Endothelial cell of umbilical vein (primary cell): Measurements from ENCODE around the gene OR1F1. TPM values are rescaled to one million over a fixed set of nuclear protein-coding genes. Genes with fewer than 3 reads are reported as not detected.
"Not testable (repeated sequence)": the region's sequence is repeated elsewhere in the genome, so short reads cannot be mapped to it uniquely, and the experiment has no call there.

Source experiments
- BruUV-seq: library from RNA; stranded (reverse); fragments of 400-500 nt; replicated peaks from 2 replicates; lab custom pipeline; 2021; lab: Mats Ljungman, UMichigan
- CTCF ChIA-PET: fragments of 300-600, 350-600 bp; sonication (Branson Sonifier 250); formaldehyde crosslinking; loops from one replicate; lab custom pipeline; 2021; ENCODE audit warnings: antibody characterized with exemption, inconsistent platforms; lab: Charles Lee
- POLR2A ChIA-PET: fragments of 300-600, 350-600 bp; sonication (Branson Sonifier 250); formaldehyde crosslinking; loops from one replicate; lab custom pipeline; 2021; ENCODE audit warnings: antibody characterized with exemption, inconsistent platforms; lab: Charles Lee
- DNase-seq: peaks from one replicate; pipeline ENCODE4 v3.0.0-alpha.2; 2011; ENCODE audit warnings: low read depth, low spot score
- FAIRE-seq: peaks from 2 replicates; lab custom pipeline; 2011; peaks lifted over from hg19 to GRCh38; lab: Jason Lieb, UNC
- H2AFZ ChIP-seq: 2 replicates; pipeline ENCODE4 v1.6.0; 2012; ENCODE audit warnings: low read depth, low read length, control low read depth, inconsistent platforms
- H3K27ac ChIP-seq: 2 replicates; pipeline ENCODE4 v1.5.1; 2011; ENCODE audit warnings: low read depth, mild to moderate bottlenecking, control low read depth, low read length, moderate library complexity; ENCODE audit not compliant: insufficient read depth
- H3K27me3 ChIP-seq, 2 experiments: 2 replicates each; pipeline versions ENCODE4 v1.6.0 to v1.6.1; 2011; ENCODE audit warnings: low read length in 2 of 2, mixed read lengths in 1 of 2; ENCODE audit not compliant: control insufficient read depth in 2 of 2, insufficient read depth in 2 of 2
- H3K36me3 ChIP-seq, 2 experiments: 2 replicates in 1 of 2; 3 replicates in 1 of 2; pipeline ENCODE4 v1.5.1; 2011; ENCODE audit warnings: low read length in 2 of 2, mild to moderate bottlenecking in 1 of 2, moderate library complexity in 1 of 2; ENCODE audit not compliant: control insufficient read depth in 2 of 2, insufficient read depth in 2 of 2; ENCODE audit errors: extremely low read depth in 1 of 2
- H3K4me1 ChIP-seq: 3 replicates; pipeline ENCODE4 v1.5.1; 2011; ENCODE audit warnings: mild to moderate bottlenecking, low read length; ENCODE audit not compliant: control insufficient read depth, insufficient read depth; ENCODE audit errors: extremely low read depth
- H3K4me2 ChIP-seq: 2 replicates; pipeline ENCODE4 v1.6.1; 2011; ENCODE audit warnings: low read length, control low read depth, mixed read lengths; ENCODE audit not compliant: insufficient read depth
- H3K4me3 ChIP-seq, 3 experiments: fragments of 200-600 bp in 1 of 3; sonication (generic), shearing (Covaris generic) in 1 of 3; replicated peaks in 1 of 3; 2 replicates each; pipeline ENCODE4 v1.5.1; 2011 to 2016; ENCODE audit warnings: control low read depth in 3 of 3, low read length in 3 of 3, mild to moderate bottlenecking in 2 of 3, inconsistent platforms in 1 of 3, low read depth in 1 of 3, moderate library complexity in 1 of 3; ENCODE audit not compliant: insufficient read depth in 1 of 3
- H3K79me2 ChIP-seq: 2 replicates; pipeline ENCODE4 v1.6.0; 2012; ENCODE audit warnings: low read length, inconsistent platforms; ENCODE audit not compliant: control insufficient read depth, insufficient read depth
- H3K9ac ChIP-seq: replicated peaks from 2 replicates; pipeline ENCODE3; 2011; ENCODE audit warnings: low read length, control low read depth; ENCODE audit not compliant: insufficient read depth; ENCODE audit errors: extremely low read depth
- H3K9me1 ChIP-seq: replicated peaks from 3 replicates; pipeline ENCODE4 v1.6.0; 2011; ENCODE audit warnings: mild to moderate bottlenecking, low read length; ENCODE audit not compliant: control insufficient read depth, insufficient read depth; ENCODE audit errors: extremely low read depth
- H3K9me3 ChIP-seq: replicated peaks from 2 replicates; pipeline ENCODE4 v1.5.1; 2012; ENCODE audit warnings: low read length, inconsistent platforms; ENCODE audit not compliant: control insufficient read depth, insufficient read depth
- H4K20me1 ChIP-seq: replicated peaks from 2 replicates; pipeline ENCODE3; 2011; ENCODE audit warnings: mild to moderate bottlenecking, low read length; ENCODE audit not compliant: control insufficient read depth, insufficient read depth; ENCODE audit errors: extremely low read depth
- EZH2 ChIP-seq: IDR thresholded peaks from 2 replicates; pipeline ENCODE4 v1.6.1; 2012; ENCODE audit warnings: borderline replicate concordance, low read depth, mild to moderate bottlenecking, moderate library complexity, low read length, inconsistent platforms; ENCODE audit not compliant: severe bottlenecking
- FOS ChIP-seq: IDR thresholded peaks from 2 replicates; pipeline ENCODE4 v1.6.1; 2011; ENCODE audit warnings: mild to moderate bottlenecking, low read length, moderate library complexity, borderline replicate concordance; ENCODE audit not compliant: insufficient read depth
- GATA2 ChIP-seq: IDR thresholded peaks from 2 replicates; pipeline ENCODE4 v1.7.0; 2011; ENCODE audit warnings: low read depth, mild to moderate bottlenecking, moderate library complexity, mixed read lengths, low read length; ENCODE audit not compliant: insufficient read length, insufficient read depth
- JUN ChIP-seq: IDR thresholded peaks from 2 replicates; pipeline ENCODE4 v1.6.1; 2011; ENCODE audit warnings: borderline replicate concordance, low read depth; ENCODE audit not compliant: insufficient read length, insufficient read depth
- MAX ChIP-seq: IDR thresholded peaks from 2 replicates; pipeline ENCODE4 v1.6.1; 2011; ENCODE audit not compliant: insufficient read depth, insufficient read length
- MYC ChIP-seq: IDR thresholded peaks from one replicate; pipeline ENCODE4 v1.6.1; 2011; ENCODE audit warnings: mild to moderate bottlenecking, low read depth, low read length
- POLR2A ChIP-seq: IDR thresholded peaks from 2 replicates; pipeline ENCODE4 v1.6.1; 2012; ENCODE audit warnings: low read depth, mild to moderate bottlenecking, control low read depth, low read length
- POLR2AphosphoS5 ChIP-seq: IDR thresholded peaks from 2 replicates; pipeline ENCODE4 v1.6.1; 2012; ENCODE audit warnings: low read depth, mild to moderate bottlenecking, control low read depth, low read length, moderate library complexity; ENCODE audit not compliant: insufficient read depth
- dilution Hi-C: fragments of 300-500 bp; cut with MboI; formaldehyde crosslinking; loops from one replicate; pipeline ENCODE4 v1.15.0; 2019; ENCODE audit warnings: low sequenced_read_pairs; ENCODE audit not compliant: extremely low pct_ligation_motif_present
- intact Hi-C: fragments of 100-400 bp; cut with micrococcal nuclease; formaldehyde crosslinking; loops from one replicate; pipeline ENCODE4 v1.10.0; 2022
- polyA plus RNA-seq, 4 experiments: library from polyadenylated mRNA; depleted of rRNA in 3 of 4; stranded (reverse) in 3 of 4; unstranded in 1 of 4; fragments of >200 nt; gene quantifications; 2 replicates each; pipeline versions ENCODE4 v1.2.1 to v1.2.3, GENCODE V29; 2011 to 2012; ENCODE audit warnings: missing spikeins in 1 of 4
- total RNA-seq: library from RNA; stranded (reverse); gene quantifications from 2 replicates; pipeline ENCODE4 v1.2.3, GENCODE V29; 2021
- TF ChIP-seq, protein P1 (sequence below), 2 donors: IDR thresholded peaks; 1 replicate in 1 of 2; 2 replicates in 1 of 2; pipeline ENCODE4 v1.5.1; 2011; ENCODE audit warnings: low read length in 2 of 2, mild to moderate bottlenecking in 2 of 2, moderate library complexity in 2 of 2, control low read depth in 1 of 2, inconsistent platforms in 1 of 2, low read depth in 1 of 2; ENCODE audit not compliant: insufficient read depth in 1 of 2; ENCODE audit errors: extremely low read depth in 1 of 2

Gene OR1F1
- total and polyA plus RNA-seq, 2 donors (not counting 3 experiments of a cell fraction or from before 2014, with no cell fraction given): 0.17 TPM; not detected in 1

DNA sequence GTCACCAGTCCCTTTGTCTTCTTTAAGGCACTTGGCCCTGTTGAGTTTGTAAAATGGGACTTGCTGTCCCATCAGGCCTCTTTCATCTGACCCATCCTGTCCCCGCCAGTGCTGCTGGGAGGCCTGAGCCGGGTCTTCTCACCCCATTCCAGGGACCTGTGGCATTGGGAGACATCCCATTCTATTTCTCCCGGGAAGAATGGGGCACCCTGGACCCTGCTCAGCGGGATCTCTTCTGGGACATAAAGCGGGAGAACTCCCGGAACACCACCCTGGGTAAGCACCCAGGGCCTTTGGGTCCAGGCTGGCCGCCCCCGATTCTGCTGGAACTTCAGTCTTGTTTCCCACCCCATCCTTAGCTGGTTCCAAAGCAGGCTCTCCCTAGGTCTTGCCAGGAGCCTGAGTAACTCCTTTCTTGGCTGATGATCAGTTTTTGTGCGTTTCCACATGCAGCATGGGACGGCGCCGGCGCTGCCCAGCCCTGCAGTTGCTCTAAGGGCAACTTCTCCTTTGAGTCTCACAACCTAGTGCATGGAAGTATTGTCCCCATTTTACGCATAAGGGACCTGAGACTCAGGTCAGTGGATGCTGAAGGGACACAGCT is 49.1 kb upstream of the OR1F1 start:
- Histone ChIP-seq H3K9ac (no peak overlapping the region), H3K4me1 (peaks cover 7% of the 10 kb centered on the region), H3K9me1 (no peaks in the 10 kb centered on the region), H3K9me3 (no peaks in the 10 kb centered on the region), H3K79me2 (peaks cover 8% of the 10 kb centered on the region), H3K27me3 (no peaks in the 10 kb centered on the region), H3K4me2 (no peak overlapping the region), H3K36me3 (peaks cover 0 to 9% of the 10 kb centered on the region in 2 experiments), H3K4me3 (no peak overlapping the region), H2AFZ (no peak overlapping the region), H4K20me1 (no peaks in the 10 kb centered on the region), H3K27ac (no peak overlapping the region)
- TF ChIP-seq JUN: no peak
- TF ChIP-seq POLR2AphosphoS5: no peak
- TF ChIP-seq, protein P1, sequence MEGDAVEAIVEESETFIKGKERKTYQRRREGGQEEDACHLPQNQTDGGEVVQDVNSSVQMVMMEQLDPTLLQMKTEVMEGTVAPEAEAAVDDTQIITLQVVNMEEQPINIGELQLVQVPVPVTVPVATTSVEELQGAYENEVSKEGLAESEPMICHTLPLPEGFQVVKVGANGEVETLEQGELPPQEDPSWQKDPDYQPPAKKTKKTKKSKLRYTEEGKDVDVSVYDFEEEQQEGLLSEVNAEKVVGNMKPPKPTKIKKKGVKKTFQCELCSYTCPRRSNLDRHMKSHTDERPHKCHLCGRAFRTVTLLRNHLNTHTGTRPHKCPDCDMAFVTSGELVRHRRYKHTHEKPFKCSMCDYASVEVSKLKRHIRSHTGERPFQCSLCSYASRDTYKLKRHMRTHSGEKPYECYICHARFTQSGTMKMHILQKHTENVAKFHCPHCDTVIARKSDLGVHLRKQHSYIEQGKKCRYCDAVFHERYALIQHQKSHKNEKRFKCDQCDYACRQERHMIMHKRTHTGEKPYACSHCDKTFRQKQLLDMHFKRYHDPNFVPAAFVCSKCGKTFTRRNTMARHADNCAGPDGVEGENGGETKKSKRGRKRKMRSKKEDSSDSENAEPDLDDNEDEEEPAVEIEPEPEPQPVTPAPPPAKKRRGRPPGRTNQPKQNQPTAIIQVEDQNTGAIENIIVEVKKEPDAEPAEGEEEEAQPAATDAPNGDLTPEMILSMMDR (IDR thresholded peaks at IDR 0.05; ENCODE audit: extremely low read depth in 1 of 2, insufficient read depth in 1 of 2, low read depth in 1 of 2, low read length in 2 of 2): no peak
- no peak for TF ChIP-seq EZH2
- TF ChIP-seq MYC: no peak
- TF ChIP-seq FOS: no peak
- TF ChIP-seq POLR2A: no peak
- TF ChIP-seq MAX: no peak
- TF ChIP-seq GATA2: no peak
- intact Hi-C loops (no loop called here), dilution Hi-C loops (no loop called here)
- CTCF ChIA-PET: no interaction called here
- DNase-seq: no peak
- FAIRE-seq: no peak
- no TSS peak for BruUV-seq
- POLR2A ChIA-PET: no interaction called here

DNA sequence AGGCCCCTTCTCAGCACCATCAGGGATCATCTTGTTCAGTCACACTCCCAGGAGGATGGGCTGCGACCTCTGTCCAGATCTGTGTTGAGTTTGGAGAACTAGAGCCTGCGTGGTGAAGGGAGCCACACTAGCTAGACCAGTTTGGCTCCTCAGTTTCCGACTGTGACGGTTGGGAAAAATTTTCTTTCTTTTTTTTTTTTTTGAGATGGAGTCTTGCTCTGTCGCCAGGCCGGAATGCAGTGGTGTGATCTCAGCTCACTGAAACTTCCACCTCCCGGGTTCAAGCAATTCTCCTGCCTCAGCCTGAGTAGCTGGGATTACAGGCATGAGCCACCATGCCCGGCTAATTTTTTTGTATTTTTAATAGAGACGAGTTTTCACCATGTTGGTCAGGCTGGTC is 48.4 kb upstream of the OR1F1 start:
- BruUV-seq, H2AFZ ChIP-seq, dilution Hi-C loops, CTCF ChIA-PET, H3K9me3 ChIP-seq, H3K9me1 ChIP-seq, H3K79me2 ChIP-seq, FAIRE-seq, POLR2A ChIA-PET, H3K4me3 ChIP-seq, H3K27me3 ChIP-seq, DNase-seq, H3K27ac ChIP-seq, H3K36me3 ChIP-seq, H3K4me1 ChIP-seq, H3K4me2 ChIP-seq, H4K20me1 ChIP-seq, H3K9ac ChIP-seq, intact Hi-C loops: not testable (repeated sequence)
